Skeletal muscle cell (primary cell): ENCODE results near the gene PLXDC2.

Source experiments
- DNase-seq: peaks from one replicate; pipeline ENCODE4 v3.0.0-alpha.2; 2010; ENCODE audit warnings: low read depth
- H3K4me3 ChIP-seq: 2 replicates; pipeline ENCODE4 v1.5.1; 2011; ENCODE audit warnings: low read depth, mild to moderate bottlenecking, control low read depth, low read length, moderate library complexity

The PLXDC2 gene

DNA sequence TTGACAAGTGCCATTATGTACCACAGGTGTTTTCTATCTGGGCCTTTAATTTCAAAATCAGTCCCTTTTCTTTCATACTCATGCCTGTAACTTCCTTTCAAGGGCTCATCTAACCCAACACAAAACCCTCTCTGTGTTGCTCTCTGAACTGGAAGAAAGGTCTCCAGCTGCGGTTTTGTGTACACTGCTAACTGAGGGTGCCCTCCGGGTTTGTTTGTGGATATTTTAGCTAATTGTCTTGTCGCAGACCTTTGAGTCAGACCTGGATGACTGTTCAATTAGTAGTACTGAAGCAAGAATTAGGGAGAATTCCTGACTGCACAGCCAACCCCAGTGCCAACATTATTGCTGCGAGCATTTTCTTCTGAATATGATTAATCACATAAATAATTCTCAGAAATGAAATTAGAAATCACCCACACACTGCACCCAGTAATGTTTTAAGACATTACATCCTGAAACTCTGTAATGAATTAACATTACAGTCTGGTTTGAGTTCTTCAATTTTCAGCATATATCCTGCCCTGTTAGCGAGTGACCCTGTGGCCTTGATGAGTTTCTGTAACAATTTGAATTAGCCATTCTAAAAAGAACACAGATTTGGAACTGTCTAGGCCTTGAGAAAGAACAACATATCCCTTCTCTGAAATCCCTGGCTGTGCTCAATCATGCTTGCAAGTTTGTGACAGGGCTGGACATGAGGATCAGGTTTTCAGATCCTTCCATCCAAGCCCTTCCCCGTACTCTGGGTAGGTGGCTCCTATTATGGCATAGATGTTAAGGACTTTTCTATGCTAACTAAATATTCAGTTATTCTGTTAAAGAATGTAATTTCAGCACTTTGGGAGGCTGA is 460.1 kb downstream of the PLXDC2 start:
- DNase-seq: no peak
- H3K4me3 ChIP-seq: no peak overlapping the region

DNA sequence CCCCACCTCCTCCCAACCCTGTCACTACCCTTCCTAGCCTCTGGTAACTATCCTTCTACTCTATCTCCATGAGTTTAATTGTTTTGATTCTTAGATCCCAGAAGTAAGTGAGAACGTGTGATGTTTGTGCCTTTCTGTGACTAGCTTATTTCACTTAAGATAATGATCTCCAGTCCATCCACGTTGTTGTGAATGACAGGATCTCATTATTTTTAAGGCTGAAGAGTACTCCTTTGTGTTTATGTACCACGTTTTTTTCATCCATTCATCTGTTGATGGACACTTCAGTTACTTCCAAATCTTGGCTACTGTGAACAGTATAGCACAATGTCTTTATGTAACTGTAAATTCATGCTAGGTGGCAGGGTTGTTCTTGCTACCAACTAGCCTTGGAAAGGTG is 461.6 kb downstream of the PLXDC2 start:
- DNase-seq: no peak
- H3K4me3 ChIP-seq: no peak overlapping the region

DNA sequence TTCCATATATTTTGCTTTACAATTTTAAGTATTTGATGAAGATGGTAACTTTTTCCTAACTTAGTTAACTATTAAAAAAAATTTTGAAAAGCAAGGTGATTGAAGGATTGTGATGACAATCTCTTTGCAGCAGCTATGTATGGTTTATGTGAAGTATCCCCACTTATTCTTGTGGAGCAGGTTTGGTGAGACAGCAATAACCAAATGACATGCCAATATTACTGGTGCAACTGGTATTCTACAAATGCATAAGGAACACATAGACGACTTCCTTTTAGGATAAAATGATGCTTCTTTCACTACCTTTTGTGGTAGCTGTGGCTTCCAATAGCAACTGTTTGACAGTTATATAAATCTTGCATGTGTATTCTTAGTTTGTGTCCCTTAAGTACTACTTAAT is 465.3 kb downstream of the PLXDC2 start:
- H3K4me3 ChIP-seq: no peak overlapping the region
- DNase-seq: no peak

DNA sequence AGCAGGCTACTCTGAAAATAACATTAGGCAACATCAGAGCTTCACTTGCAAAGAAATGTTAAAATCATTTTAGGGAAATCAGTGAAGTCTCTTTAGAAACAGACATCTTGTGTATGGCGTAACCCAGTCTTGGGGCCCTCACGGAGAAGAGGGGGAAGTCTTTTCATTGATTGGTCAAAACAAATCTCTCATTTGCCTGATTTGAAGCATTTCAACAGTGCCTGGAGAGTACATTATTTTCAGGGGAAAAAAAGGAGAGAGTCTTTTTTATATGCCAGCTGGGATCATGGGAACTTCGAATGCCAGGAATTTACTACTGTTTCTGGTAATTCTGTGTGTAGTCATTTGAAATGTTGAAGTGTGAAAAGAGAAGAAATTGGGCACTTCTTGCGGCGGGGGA is 471.4 kb downstream of the PLXDC2 start:
- H3K4me3 ChIP-seq: no peak overlapping the region
- no peak for DNase-seq

DNA sequence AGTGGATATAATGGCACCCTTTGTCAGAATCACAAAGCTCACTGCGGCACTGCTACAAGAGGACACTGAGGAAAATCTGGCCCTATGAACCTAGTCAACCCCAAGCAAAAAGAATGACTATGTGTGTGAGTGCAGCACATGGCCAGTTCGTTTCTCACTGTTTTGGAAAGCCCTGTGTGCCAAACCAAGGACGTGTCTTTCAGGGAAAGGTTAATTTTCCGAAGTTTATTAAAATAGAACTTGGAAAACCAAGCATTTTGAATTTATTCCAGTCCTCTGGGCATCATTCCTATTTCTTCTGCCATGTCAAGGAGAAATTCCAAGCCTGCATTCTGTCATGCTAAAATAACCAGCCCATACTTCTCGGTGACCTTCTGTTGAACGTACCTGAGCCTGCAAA is 471.8 kb downstream of the PLXDC2 start:
- DNase-seq: no peak
- H3K4me3 ChIP-seq: no peak overlapping the region

DNA sequence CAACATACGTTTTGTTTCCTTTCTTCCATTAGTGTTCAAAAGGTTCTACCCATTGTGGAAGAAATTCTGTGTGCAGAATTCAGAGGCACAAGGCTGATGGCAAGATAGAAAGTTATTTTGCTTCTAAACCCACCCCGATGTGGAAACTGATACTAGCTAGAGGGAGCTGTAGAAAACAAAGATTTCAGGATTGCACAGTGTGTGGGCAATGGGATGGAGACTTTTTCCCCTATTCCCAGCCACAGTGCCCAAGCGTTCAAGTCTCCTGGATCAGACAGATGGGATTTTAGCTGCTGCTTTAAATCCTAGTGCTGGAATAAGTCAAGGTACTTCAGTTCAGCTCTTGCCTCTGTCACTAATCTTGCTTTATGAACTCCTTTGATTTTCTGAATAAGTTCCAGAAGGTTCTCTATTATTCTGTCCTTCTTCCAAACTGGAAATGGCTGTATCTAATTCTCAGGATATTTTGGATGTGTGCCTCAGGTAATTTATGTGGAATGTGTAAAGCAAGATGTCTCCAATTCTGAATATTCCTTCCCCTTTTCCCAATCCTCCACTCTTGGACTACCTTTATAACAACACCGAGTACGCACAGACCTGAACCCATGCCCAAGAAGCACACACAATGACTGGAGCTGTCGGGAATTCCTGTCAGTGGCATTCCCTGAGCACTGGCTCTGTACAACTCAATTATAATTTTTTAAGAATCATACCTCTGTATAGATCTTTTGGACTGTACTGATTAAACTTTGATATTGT is 473.0 kb downstream of the PLXDC2 start:
- no peak for DNase-seq
- no peak overlapping the region for H3K4me3 ChIP-seq

DNA sequence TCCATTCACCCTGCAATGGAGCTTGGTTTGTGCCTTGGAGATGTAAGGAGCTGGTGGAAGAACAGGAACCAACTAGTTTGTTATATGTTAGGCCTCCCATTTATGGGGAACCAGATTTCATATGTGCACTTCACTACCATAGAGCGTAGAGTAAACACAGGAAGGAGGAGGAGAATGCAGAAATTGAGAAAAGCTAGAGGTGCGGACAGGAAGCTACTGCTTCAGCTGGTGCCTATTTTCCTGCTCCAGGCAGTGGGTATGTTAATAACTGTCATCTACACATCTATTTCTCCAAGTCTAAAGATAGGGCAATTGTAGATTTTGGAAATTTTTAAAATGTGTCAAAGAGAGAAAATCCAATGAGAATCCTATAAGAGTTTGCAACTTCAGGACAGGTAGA is 482.2 kb downstream of the PLXDC2 start:
- no peak overlapping the region for H3K4me3 ChIP-seq
- no peak for DNase-seq

DNA sequence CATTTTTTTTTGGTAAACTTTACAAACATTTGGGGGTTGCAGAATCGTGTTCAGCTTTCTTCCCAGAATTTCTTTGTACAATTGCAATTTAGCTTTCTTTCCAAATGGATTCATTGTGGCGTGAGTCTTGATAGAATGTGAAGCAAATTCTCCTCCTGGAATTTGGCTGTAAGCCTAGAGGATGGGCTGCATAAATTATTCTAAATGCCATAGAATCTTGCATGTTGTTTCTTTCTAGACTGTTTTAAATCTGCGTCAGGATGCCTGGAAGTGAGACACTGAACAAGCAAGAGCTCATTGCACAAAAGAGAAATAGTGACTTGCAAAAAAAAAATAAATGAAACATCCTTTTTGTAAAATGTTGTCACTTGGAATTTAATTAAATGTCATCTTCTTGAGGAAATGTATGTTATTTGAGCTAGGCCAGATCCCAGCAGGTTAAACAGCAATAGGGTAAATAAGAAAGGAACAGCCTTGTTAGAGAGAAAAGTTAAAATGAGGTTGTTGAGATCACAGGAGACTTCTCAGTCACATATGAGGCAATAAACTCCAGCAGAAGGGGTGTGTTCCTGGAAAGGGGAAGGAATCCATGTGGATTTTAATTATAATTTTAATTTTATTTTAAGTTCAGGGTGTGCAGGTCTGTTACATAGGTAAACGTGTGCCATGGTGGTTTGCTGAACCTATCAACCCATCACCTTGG is 483.0 kb downstream of the PLXDC2 start:
- no peak for DNase-seq
- H3K4me3 ChIP-seq: no peak overlapping the region

DNA sequence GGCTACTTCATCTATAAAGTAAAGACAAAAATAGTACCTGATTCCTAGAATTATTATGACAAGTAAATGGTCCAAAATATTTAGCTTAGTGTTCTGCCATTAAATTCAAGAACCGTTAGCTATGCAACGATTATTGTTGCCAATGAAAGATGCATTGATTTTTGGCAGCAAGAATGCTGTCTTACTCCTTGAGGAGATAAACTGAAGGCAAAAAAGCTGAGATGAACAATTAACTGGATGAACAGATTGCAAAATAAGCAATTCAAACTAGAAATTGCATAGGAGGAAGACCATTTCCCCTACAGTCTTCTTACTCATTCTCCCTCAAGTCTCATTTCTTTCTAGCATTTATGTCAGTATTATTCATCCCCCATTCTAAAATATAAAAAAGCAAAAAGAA is 484.5 kb downstream of the PLXDC2 start:
- DNase-seq: no peak
- no peak overlapping the region for H3K4me3 ChIP-seq

DNA sequence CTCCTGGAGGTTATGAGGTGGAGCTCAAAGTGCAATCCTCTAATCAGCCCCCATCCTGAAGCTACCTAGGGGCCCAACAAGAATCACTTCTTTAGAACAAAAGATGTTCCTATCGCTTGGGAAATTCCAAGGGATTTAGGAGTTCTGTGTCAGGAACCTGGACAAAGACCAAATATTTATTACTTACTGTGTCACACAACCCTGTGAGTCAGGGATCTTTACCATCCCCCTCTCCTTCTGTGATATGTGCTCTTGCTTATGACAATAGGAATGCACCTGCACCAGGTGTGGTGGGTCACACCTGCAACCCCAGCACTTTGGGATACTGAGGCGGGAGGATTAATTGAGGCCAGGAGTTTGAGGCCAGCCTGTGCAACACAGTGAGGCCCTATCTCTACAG is 485.8 kb downstream of the PLXDC2 start:
- DNase-seq: no peak
- no peak overlapping the region for H3K4me3 ChIP-seq

DNA sequence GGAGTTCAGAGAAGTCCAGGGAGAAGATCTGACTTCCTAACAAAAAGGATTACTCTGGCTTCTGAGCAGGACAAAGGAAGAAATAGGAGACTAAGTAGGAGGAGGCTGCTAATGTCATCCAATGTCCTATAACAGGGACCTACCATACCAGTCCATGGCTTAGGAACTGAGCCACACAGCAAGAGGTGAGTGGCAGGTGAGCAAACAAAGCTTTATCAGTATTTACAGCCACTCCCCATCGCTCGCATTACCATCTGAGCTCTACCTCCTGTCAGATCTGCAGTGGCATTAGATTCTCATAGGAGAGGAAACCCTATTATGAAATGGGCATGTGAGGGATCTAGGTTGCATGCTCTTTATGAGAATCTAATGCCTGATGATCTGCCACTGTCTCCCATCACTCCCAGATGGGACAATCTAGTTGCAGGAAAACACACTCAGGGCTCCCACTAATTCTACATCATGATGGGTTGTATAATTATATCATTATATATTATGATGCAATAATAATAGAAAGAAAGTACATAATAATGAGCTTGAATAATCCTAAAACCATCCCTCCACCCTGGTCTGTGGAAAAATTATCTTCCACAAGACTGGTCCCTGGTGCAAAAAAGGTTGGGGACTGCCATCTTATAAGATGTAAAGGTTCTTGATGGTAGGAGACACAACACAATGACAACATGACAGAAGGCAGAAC is 487.4 kb downstream of the PLXDC2 start:
- no peak for DNase-seq
- no peak overlapping the region for H3K4me3 ChIP-seq

DNA sequence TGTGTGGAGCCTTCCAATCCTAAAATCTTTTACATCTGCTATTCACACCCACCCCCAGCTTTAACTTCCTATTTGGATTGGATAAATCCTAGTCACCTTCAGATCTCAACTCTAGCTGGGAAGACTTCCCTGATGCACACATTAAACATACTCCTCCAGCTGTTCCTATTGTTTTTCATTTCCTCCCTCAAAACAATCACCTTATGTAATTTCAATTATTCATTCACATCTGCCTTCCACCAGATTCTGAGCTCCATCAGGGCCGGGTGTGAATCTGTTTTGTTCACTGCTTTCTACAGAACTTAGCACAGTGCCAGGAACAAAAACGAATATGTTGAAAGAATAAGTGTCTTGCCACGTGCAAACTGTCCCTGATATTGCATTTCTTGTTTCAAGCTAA is 497.4 kb downstream of the PLXDC2 start:
- H3K4me3 ChIP-seq: no peak overlapping the region
- DNase-seq: no peak

DNA sequence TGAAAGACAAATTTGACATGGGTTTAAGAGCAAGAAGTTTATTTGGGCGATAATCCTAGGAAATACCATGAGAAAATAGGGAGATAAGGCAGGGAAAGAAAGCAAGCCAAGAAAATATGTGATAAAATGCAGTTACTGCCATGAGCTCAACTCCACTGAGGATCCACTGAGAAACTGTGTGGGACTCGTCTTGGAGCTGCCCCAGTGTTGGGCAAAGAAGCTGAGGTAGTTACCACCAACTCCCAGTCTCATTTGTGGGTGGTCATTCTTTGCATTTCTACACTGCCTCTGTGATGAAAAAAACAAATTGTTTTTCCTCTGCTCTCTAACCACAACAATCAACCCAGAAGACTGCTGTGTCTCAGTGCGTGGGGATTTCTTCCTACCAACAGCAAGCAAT is 498.2 kb downstream of the PLXDC2 start:
- no peak for DNase-seq
- no peak overlapping the region for H3K4me3 ChIP-seq

DNA sequence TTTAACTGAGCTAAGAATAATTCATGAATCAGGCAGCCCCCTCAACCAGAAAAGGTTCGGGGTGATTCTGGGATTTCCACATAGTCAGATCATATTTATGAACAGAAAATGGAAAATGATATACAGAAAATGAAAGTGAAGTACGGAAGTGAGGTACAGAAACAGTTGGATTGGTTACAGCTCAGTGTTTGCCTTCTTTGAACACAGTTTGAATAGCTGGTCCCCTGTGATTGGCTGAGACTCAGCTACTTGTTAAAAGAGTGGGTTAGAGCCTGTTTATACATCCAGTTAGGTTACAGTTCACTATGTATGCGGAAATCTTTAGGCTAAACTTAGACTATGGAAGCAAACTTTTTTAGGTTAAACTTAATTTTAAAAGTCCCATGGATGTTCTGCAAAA is 511.7 kb downstream of the PLXDC2 start:
- H3K4me3 ChIP-seq: no peak overlapping the region
- no peak for DNase-seq

DNA sequence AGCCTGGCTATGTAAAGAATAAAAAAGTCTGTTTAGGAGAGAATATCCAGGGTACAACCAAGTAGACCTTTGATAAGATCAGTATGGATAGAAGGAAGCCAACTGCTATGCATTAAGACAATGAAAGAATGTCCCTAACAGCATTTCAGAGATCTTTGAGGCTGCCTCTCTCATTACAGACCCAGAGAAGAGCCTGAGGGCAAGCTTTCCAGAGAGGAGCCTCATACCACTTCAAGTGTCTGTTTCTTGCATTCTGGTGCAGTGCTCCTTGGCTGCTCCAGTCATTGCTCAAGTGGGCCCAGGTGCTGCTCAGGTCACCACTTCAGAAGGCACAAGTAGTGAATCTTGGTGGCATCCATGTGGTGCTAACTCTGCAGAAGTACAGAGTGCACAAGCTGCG is 514.0 kb downstream of the PLXDC2 start:
- no peak for DNase-seq
- no peak overlapping the region for H3K4me3 ChIP-seq

DNA sequence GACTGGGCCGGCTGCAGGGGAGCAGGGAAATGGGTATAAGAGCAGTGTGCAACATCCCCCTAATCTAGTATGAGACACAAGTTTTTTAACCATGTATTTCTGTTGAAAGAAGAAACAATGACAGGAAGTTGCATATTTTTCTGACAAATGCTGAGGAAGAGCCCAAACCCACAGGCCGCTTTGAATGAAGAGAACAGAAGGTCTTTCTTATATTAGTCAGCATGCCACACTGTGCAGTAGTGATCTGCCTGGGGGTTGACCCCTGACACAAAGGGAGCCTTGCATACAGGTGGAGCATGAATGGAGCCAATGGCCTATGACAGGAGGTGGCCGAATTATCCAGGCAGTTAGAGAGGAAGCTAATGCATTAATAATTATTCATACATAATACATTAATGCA is 518.3 kb downstream of the PLXDC2 start:
- H3K4me3 ChIP-seq: no peak overlapping the region
- no peak for DNase-seq
